Loucy (cell line): ENCODE measurements around the gene ASPHD2.

ENCODE experiments used
- EZH2phosphoT487 ChIP-seq: fragments of 200-600 bp; IDR thresholded peaks from 2 replicates; pipeline ENCODE4 v1.6.1; 2018; ENCODE audit warnings: antibody characterized with exemption, mild to moderate bottlenecking, moderate library complexity, borderline replicate concordance
- TF ChIP-seq, protein P1 (sequence below): fragments of 200-600 bp; sonication (generic); conservative IDR thresholded peaks from 2 replicates; pipeline ENCODE4 v1.5.1; 2014; ENCODE audit warnings: mild to moderate bottlenecking, antibody characterized with exemption, low read length

DNA sequence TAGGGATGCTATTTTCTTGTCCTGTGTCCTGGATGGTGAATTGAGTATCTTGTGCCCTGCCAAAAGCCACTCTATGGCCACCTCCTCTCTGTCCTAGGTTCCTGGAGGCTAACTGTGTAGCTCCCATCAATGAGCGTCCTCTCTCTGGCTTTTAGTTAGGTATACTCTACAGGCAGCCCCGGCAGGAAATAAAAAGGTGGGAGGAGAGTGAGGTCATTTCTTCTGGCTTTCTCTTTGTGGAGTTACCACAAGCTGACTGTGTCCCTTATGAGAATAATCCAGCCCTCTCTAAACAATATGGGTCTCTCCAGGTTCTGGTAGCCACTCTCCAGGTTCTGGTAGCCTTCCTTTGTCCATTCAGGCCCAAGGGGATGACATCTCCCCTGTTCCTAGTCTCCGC is 11.7 kb upstream of the ASPHD2 start:
- TF ChIP-seq, protein P1, sequence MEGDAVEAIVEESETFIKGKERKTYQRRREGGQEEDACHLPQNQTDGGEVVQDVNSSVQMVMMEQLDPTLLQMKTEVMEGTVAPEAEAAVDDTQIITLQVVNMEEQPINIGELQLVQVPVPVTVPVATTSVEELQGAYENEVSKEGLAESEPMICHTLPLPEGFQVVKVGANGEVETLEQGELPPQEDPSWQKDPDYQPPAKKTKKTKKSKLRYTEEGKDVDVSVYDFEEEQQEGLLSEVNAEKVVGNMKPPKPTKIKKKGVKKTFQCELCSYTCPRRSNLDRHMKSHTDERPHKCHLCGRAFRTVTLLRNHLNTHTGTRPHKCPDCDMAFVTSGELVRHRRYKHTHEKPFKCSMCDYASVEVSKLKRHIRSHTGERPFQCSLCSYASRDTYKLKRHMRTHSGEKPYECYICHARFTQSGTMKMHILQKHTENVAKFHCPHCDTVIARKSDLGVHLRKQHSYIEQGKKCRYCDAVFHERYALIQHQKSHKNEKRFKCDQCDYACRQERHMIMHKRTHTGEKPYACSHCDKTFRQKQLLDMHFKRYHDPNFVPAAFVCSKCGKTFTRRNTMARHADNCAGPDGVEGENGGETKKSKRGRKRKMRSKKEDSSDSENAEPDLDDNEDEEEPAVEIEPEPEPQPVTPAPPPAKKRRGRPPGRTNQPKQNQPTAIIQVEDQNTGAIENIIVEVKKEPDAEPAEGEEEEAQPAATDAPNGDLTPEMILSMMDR: no peak
- no peak for TF ChIP-seq EZH2phosphoT487
